Daoy (cell line): ENCODE data around the gene OBSCN. TPM values are rescaled to one million over a fixed set of nuclear protein-coding genes. Genes with fewer than 3 reads are reported as not detected.
"Not testable (repeated sequence)": the region's sequence is repeated elsewhere in the genome, so short reads cannot be mapped to it uniquely, and the experiment has no call there.

Source experiments
- DNase-seq: peaks from one replicate; pipeline ENCODE4 v3.0.0-alpha.2; 2015; ENCODE audit warnings: low read depth
- total RNA-seq: library from RNA; depleted of rRNA; stranded (reverse); fragments of >200 nt; shearing (Covaris generic); gene quantifications from 2 replicates; pipeline ENCODE4 v1.2.3, GENCODE V29; 2014

The OBSCN gene
- total RNA-seq, 1 experiment from 2014 or later, result 4.1 TPM

GRCh38 chr1:228225740-228226139 lies 17.9 kb downstream of the OBSCN start:
- no peak for DNase-seq

DNA sequence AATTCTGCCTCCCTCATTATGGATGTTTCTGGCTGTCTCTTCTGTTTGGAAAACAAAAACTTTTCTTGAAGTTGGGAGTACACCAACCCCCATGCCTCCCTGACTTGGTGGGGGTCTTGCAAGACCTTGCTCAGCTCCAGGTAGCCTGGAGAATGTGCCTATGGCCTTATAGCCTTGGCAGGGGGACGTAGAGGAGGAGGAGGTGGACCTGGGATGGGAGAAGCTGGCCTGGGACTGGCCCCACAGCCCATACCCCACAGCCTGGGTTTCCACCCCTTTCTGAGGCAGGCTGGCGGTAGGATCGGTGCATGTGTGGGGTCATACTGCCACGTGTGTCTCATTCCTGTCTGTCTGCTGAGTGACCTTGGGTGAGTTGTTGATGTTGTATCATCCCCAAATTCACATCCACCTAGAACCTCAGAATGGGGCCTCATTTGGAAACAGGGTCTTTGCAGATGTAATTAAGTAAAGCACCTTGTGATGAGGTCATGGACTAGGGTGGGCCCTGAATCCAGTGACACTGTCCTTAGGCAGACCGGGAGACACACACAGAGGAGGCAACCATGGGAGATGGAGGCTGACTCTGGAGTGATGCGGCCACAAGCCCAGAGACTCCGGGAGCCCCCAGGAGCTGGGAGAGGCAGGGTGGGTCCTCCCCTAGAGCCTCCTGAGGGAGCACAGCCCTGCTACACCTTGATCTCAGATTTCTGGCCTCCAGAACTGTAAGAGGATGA lies 18.5 kb downstream of the OBSCN start:
- DNase-seq, result no peak

DNA sequence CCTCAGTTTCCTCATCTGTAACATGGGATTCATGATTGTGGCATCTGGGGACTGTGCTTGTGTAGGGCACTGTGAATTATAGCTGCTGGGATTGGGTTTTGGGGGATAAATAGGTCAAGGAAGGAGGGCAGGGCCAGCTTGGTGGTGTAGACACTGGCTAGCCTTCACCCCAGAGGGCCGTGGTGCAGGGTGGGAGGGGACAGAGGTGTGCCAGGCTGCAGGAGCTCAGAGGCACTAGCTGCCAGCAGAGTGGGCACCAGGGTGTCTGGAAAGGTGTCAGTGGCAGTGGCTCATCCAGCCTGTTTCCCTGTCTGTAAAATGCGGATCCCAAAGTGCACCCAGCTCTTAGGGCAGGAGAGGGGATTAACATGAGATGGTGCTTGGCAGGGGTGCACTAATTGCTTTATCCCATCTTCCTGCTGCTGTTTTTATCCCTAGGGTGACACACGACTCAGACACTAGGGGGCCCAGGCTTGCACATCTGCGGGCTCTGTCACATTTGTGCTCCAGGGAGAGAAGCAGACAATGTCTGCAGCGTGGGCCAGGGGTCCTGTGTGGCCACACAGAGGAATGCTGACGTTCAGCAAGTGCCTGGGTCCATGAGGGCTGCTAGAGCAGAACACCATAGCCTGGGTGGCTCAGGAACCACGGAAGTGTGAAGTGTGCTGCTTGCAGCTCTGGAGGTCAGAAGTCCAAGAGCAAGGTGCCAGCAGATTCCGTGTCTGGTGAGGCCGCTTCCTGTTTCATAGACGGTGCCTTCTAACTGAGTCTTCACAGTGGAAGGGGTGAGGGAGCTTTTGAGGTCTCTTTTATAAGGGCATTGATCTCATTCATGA lies 19.3 kb downstream of the OBSCN start:
- DNase-seq, result no peak

GRCh38 chr1:228228147-228228546 lies 20.3 kb downstream of the OBSCN start:
- DNase-seq, result not testable (repeated sequence)

- DNase-seq, result peak; percentile 62
These were observed 20.8 kb downstream of the OBSCN start for GRCh38 chr1:228228601-228229074.

GRCh38 chr1:228231189-228231588 lies 23.3 kb downstream of the OBSCN start:
- no peak for DNase-seq

GRCh38 chr1:228233136-228233535 lies 25.3 kb downstream of the OBSCN start:
- DNase-seq, result no peak

DNA sequence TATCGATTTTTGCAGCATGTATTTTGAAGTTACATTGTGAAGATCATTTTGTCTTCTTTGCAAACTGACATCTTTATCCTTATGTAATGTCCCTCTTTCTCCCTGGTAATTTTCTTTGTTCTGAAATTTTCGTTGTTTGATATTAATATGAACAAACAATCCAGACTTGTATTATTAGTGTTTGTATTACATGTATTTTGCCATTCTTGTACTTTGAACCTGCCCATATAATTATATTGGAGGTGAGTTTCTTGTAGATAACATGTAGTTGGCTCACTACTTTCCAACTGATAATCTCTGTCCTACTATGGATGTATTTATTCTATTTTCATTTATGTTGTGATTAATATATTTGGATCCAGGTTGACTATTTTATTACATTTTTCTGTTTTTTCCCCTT lies 27.1 kb downstream of the OBSCN start:
- no peak for DNase-seq

DNA sequence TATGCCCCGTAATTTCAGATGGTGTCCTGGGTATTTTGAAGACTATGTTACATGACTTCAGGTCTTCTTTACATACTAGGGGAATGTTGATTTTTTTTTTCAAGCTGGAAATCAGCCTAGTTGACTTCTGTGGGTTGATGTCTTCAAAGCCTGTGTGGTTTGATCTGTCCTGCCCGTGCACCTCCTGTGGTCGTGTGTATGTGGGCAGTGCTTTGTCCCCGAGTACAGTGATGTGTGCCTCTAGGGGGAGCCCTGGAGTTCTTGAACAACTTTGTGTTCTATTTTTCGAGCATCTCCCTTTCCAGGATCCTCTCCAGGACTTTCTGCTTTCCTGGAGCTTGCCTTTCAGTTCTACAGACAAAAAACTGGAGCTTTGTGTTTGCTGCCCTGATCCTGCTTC lies 28.9 kb downstream of the OBSCN start:
- peak; percentile 45 for DNase-seq

DNA sequence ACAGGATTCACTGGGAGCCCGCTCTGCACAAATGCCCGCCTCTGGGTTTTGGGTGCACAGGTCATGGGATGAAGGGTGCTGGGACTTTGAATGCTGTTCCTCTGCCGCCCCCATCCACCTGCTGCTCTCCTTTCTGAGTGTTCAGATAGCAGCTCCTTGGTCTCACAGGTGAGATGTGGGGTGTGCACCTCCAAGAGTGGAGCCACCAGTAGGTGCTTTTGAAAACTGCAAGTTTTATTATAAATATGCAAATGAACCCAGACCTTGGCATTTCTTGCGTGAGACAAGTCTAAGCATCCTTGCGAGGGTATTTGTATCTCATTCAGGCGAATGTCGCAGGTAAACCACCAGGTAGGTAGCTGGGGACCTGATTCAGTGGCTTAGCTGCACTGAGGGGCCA lies 30.2 kb downstream of the OBSCN start:
- no peak for DNase-seq

- no peak for DNase-seq
These were observed 30.6 kb downstream of the OBSCN start for GRCh38 chr1:228238461-228238860.

DNA sequence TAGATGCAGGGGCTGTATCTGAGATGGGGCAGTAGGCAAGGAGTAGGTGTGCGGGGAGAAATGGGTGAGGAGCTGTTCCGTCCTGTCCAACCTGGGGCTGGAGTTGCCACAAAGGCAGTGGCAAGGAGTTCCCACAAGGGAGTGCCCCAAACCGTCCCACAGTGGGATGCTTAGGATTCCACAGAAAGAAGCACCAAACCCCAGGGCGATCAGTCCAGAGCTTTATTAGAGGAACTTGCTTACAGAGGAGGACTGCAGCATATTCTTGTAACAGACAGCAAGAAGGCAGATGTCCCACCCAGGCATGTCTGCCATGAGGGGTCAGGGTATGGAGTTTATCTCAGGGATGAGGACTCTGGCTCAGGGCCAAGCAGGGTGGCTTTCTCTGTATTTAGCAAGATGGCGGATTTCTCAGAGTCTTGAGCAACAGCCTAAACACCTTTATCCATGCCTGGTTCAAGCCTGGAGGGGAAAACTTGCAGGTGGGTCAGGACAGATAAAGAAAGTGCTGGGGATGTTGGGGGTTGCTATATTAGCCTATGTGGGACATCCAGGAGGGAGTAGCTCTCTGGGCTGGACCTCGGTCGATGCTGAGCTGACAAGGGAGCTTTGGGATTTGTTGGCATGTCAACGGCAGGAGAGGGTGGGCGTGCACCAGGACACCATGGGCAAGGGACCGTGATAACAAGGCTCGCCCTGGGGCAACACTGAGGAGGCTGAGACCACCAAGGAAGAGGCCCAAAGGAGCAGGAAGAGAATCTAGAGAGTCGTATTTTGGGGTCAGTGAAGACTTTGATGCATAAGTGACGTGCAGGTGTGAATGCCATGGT lies 32.8 kb downstream of the OBSCN start:
- DNase-seq, result no peak

GRCh38 chr1:228241259-228241658 lies 33.4 kb downstream of the OBSCN start:
- DNase-seq, result no peak

DNA sequence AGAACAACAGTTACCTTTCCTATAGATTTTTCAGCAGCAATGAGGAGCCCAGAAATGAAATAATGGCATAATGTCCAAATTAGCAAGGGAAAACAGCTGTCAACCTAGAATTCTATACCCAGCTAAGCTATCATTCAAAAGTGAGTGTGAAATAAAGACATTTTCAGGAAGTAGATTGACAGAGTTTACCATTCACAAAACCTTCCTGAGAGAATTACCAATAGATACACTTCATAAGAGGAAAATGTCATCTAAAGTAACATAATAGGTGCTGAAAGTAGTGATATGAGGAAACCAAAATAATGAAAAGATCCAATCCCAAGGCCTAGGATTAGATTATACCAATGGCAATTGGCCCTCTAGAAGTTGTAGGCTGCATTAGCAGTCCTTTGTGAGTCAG lies 34.6 kb downstream of the OBSCN start:
- no peak for DNase-seq

DNA sequence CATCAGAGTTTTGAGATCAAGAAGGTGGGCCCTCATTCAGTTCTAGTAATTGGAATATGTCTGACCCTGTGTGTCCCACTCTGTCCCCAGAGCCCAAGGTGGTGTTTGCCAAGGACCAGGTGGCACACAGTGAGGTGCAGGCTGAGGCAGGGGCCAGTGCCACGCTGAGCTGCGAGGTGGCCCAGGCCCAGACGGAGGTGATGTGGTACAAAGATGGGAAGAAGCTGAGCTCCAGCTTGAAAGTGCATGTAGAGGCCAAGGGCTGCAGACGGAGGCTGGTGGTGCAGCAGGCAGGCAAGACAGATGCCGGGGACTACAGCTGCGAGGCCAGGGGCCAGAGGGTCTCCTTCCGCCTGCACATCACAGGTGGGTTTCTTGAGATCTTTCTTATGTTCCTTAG lies 35.2 kb downstream of the OBSCN start:
- DNase-seq, result no peak

DNA sequence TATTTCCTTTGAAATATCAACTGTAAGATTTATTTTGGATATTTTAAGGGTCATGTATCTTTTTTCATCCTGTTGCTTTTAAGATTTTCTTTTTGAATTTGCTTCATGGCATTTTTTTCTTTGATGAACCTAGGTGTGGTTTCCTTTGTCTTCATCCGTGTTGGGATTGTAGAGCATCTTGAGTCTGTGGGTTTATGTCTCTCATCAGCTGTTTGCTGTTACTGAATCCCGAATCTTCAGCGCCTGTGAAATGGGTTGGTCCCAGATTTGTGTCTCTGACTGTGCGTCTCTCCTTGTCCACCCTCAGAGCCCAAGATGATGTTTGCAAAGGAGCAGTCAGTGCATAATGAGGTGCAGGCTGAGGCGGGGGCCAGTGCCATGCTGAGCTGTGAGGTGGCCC lies 36.1 kb downstream of the OBSCN start:
- not testable (repeated sequence) for DNase-seq

GRCh38 chr1:228245111-228245510 lies 37.3 kb downstream of the OBSCN start:
- DNase-seq, result no peak

GRCh38 chr1:228246216-228246900 lies 38.5 kb downstream of the OBSCN start:
- no peak for DNase-seq

GRCh38 chr1:228249513-228250305 lies 41.9 kb downstream of the OBSCN start:
- DNase-seq, result no peak

DNA sequence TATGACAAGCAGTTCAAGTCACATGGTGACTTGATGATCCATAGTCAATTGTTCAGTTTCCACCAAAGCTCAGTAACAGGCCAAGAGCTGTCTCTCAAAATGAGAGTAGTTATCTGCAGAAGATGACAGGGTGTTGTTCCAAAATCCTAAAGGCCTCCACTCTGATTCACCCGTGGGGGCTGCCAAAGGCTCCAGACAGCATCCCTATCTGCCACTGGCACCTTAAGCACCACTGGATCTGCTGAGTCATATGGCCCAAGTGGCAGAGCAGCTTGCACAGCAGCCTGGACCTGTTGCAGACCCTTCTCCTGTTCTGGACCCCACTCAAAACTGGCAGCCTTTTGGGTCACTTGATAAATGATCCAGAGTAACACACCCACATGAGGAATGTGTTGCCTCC lies 44.6 kb downstream of the OBSCN start:
- DNase-seq, result not testable (repeated sequence)
